Measurements from ENCODE around the gene PROSER2. TPM values are rescaled to one million over a fixed set of nuclear protein-coding genes. Genes with fewer than 3 reads are reported as not detected.

Gene PROSER2
- total RNA-seq = 7.1 and 8.8 TPM in 2 replicates
- long read RNA-seq, partial matches to known transcripts = 0 of 2 reads
- long read RNA-seq, other reads (novel, unspliced or antisense) = 2 of 2 reads

- Mint-ChIP-seq H3K27ac (ENCODE audit: unreplicated experiment) (peak within 1 kb of the TSS; percentile 68), H3K27me3 (ENCODE audit: unreplicated experiment) (peaks cover 16% of the 10 kb centered on the region), H3K4me1 (ENCODE audit: unreplicated experiment) (peaks cover 24% of the 10 kb centered on the region), H3K4me3 (ENCODE audit: unreplicated experiment) (peak within 1 kb of the TSS; percentile 78), H3K36me3 (ENCODE audit: unreplicated experiment) (peaks cover 2% of the 10 kb centered on the region), H3K9me3 (ENCODE audit: unreplicated experiment) (no peaks in the 10 kb centered on the region)
- peak; percentile 35 for TF ChIP-seq CTCF (IDR thresholded peaks at IDR 0.05)
- DNase-seq (ENCODE audit: extremely low spot score, unreplicated experiment) = no peak
Observed at GRCh38 chr10:11823122-11823988, at the start of gene PROSER2. TSS of gene PROSER2 (plus strand) at chr10:11823356. CDS start at chr10:11852078, 28,722 bp downstream.

GRCh38 chr10:11773761-11774441 lies 49.3 kb upstream of the PROSER2 start:
- DNase-seq (ENCODE audit: extremely low spot score, unreplicated experiment) = no peak
- Mint-ChIP-seq H3K27ac (ENCODE audit: unreplicated experiment) (no peak overlapping the region), H3K27me3 (ENCODE audit: unreplicated experiment) (peaks cover 43% of the 10 kb centered on the region), H3K4me3 (ENCODE audit: unreplicated experiment) (no peak overlapping the region), H3K9me3 (ENCODE audit: unreplicated experiment) (no peaks in the 10 kb centered on the region), H3K4me1 (ENCODE audit: unreplicated experiment) (no peaks in the 10 kb centered on the region), H3K36me3 (ENCODE audit: unreplicated experiment) (no peaks in the 10 kb centered on the region)
- TF ChIP-seq CTCF (IDR thresholded peaks at IDR 0.05) = no peak

- no peak overlapping the region for H3K27ac Mint-ChIP-seq (ENCODE audit: unreplicated experiment)
- TF ChIP-seq CTCF (IDR thresholded peaks at IDR 0.05) = no peak
Observed at GRCh38 chr10:11775412-11775811, 47.7 kb upstream of the PROSER2 start.

GRCh38 chr10:11776080-11776479 lies 47.1 kb upstream of the PROSER2 start:
- H3K36me3 Mint-ChIP-seq (ENCODE audit: unreplicated experiment) = no peaks in the 10 kb centered on the region
- no peaks in the 10 kb centered on the region for H3K4me1 Mint-ChIP-seq (ENCODE audit: unreplicated experiment)
- no peak for TF ChIP-seq CTCF (IDR thresholded peaks at IDR 0.05)
- peaks cover 37% of the 10 kb centered on the region for H3K27me3 Mint-ChIP-seq (ENCODE audit: unreplicated experiment)
- H3K27ac Mint-ChIP-seq (ENCODE audit: unreplicated experiment) = no peak overlapping the region
- no peak overlapping the region for H3K4me3 Mint-ChIP-seq (ENCODE audit: unreplicated experiment)
- DNase-seq (ENCODE audit: extremely low spot score, unreplicated experiment) = no peak
- H3K9me3 Mint-ChIP-seq (ENCODE audit: unreplicated experiment) = no peaks in the 10 kb centered on the region

More at GRCh38 chr10:11775412-11775811, 47.7 kb upstream of the PROSER2 start:
- H3K4me1 Mint-ChIP-seq (ENCODE audit: unreplicated experiment) = no peaks in the 10 kb centered on the region
- no peaks in the 10 kb centered on the region for H3K9me3 Mint-ChIP-seq (ENCODE audit: unreplicated experiment)
- peaks cover 41% of the 10 kb centered on the region for H3K27me3 Mint-ChIP-seq (ENCODE audit: unreplicated experiment)
- no peak for DNase-seq (ENCODE audit: extremely low spot score, unreplicated experiment)
- H3K36me3 Mint-ChIP-seq (ENCODE audit: unreplicated experiment) = no peaks in the 10 kb centered on the region
- H3K4me3 Mint-ChIP-seq (ENCODE audit: unreplicated experiment) = no peak overlapping the region

GRCh38 chr10:11781114-11781513 lies 42.0 kb upstream of the PROSER2 start:
- H3K27ac Mint-ChIP-seq (ENCODE audit: unreplicated experiment) = no peak overlapping the region
- peaks cover 2% of the 10 kb centered on the region for H3K4me1 Mint-ChIP-seq (ENCODE audit: unreplicated experiment)
- no peaks in the 10 kb centered on the region for H3K9me3 Mint-ChIP-seq (ENCODE audit: unreplicated experiment)
- no peak for TF ChIP-seq CTCF (IDR thresholded peaks at IDR 0.05)
- DNase-seq (ENCODE audit: extremely low spot score, unreplicated experiment) = no peak
- H3K27me3 Mint-ChIP-seq (ENCODE audit: unreplicated experiment) = peaks cover 28% of the 10 kb centered on the region
- H3K36me3 Mint-ChIP-seq (ENCODE audit: unreplicated experiment) = no peaks in the 10 kb centered on the region
- H3K4me3 Mint-ChIP-seq (ENCODE audit: unreplicated experiment) = no peak overlapping the region

Measured in osteocyte (in vitro differentiated cells).